Retina (tissue), 1 donor: Measurements from ENCODE around the gene STK32C.

Experiments used
- DNase-seq: peaks from one replicate; pipeline ENCODE4 v3.0.0-alpha.2; 2016

STK32C gene

GRCh38 chr10:132206806-132207535 is 100.8 kb downstream of the STK32C start:
- no peak for DNase-seq

- DNase-seq = no peak
Observed at GRCh38 chr10:132206377-132206745, 101.4 kb downstream of the STK32C start.

DNA sequence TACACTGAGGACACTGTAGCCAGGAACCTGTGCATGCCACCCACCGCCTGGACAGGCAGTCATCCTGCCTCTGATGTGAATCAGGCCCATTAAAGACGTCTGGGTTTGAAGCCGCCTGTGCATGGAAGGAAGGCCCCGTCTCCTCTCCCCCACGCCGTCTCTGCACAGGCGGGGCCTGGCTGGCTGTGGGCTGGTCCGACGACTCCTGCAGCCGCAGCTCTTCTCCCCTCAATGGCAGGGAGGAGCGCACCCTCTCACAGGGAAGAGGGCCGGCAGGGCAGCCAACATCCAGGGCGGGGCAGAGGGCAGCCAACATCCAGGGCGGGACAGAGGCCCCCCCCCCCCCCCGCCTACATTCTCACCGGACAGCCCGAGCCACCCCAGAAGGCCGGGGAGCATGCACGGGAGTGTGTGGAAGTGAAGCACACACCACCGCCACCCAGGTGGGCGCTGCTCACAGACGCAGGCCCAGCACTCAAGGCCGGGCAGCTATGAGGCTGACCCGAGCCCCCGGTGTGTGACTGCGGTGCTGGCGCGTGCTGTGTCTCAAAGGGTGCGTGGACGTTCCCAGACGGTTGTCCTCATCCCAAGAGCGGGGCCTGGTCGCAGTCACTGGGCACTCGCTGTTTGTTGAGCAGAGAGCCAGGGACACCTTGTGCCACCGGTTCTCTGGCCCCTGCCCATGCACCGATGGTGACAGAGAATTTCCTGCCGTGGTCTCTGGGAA is 101.9 kb downstream of the STK32C start:
- DNase-seq = no peak

DNA sequence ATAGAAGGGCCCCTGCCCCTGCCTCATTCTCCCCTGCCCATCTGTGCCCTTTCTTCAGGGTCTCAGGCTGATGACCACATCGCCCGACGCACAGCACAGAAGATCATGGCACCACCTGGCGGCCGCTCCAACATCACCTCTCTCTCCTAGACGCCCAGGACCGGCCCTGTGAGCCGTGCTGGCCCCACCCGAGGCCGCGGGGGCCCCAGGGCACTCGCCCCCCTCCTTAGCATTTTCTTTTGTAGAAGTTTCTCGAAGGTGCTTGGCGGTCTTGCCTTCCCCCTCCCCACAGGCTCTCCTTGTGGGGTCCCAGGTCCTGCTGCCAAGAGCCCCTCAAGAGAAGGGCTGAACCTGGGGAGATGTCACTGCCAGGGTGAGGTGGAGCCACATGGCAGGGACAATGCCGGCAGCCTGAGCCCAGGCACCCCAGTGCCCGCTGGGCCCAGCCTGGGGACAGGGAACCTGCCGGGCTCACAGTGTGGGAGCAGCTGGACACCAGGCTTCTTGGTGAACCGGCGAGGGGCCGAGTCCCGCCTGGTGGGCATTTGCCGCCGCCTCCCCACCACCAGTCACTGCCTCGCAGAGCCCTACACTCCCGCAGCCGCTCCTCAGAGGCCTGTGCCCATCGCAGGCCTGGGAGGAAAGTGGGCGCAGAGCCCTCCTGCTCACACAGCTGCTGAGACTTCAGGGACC is 102.8 kb downstream of the STK32C start:
- no peak for DNase-seq

- no peak for DNase-seq
Observed at GRCh38 chr10:132204078-132204780, 103.5 kb downstream of the STK32C start.

- DNase-seq = no peak
Observed at GRCh38 chr10:132203256-132204077, 104.3 kb downstream of the STK32C start.

GRCh38 chr10:132202070-132202970 is 105.4 kb downstream of the STK32C start:
- DNase-seq = no peak

DNA sequence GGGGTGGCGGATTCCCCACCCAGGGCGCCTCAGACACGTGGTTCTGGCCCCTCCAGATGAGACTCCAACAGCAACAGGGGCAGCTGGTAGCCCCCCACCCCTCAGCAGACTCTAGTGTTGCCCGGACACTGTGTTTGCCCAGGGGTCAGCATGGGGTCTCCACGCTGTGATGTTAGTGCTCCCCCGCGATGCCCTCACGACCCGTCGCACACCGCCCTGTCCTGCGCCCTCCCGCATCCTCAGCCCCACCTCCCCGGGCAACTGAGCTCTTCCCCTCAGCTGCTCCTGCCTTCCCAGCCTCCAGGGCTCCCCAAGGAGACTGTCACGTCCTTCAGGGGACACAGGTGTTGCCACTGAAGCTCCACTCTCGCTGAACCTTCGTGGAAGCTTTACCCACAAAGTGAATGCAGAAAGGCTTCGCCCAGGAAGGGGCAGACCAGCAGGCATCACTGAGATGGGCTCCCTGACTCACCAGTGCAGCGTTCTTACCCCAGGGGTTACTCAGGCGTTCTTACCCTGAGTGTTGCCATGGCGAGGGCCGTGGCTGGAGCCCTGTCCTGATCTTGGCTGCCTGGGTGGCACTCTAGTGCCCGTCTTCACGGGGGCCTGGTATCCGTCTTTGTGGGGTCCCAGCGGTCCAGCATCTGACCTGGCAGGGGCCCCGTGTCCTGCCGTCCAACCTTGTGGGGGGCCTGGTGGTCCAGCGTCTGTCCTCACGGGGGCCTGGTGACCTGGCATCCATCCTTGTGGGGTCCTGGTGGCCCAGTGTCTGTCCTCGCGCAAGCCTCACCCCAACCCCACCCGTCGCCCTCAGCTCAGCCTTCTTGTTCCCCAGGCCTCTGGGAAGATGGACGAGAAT is 106.4 kb downstream of the STK32C start:
- DNase-seq = no peak

DNA sequence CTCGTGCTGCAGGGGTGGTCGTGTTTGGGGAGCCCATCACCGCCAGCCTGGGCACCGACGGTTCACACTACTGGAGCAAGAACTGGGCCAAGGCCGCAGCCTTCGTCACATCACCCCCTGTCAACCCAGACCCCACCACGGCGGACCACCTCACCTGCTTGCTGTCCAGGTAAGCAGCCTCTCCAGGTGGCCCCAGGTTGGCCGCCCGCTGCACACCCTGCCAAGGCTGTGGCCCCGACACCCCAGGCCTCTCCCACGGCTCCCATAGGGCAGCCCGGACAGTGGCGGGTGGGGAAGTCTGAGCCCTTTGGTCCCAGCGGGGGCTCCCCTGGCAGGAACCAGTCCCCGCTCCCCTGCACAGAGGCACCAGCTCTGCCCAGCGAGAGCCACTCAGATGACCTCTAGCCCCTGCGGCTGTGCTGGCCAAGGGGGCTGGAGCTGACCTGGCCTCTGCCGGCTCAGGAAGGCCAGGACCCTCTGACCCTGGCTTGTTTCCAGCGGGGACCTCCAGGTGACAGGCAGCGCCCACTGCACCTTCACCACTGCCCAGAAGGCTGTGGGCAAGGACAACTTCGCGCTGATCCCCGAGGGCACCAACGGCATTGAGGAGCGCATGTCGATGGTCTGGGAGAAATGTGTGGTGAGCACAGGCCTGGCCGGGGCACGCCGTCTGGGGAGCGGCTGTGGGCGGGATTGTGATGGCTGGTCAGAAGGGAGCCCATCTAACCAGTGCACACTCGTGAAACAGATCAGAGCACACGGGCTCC is 107.2 kb downstream of the STK32C start:
- no peak for DNase-seq

GRCh38 chr10:132199854-132200311 is 107.9 kb downstream of the STK32C start:
- no peak for DNase-seq

- DNase-seq = no peak
Observed at GRCh38 chr10:132199268-132199853, 108.4 kb downstream of the STK32C start.

DNA sequence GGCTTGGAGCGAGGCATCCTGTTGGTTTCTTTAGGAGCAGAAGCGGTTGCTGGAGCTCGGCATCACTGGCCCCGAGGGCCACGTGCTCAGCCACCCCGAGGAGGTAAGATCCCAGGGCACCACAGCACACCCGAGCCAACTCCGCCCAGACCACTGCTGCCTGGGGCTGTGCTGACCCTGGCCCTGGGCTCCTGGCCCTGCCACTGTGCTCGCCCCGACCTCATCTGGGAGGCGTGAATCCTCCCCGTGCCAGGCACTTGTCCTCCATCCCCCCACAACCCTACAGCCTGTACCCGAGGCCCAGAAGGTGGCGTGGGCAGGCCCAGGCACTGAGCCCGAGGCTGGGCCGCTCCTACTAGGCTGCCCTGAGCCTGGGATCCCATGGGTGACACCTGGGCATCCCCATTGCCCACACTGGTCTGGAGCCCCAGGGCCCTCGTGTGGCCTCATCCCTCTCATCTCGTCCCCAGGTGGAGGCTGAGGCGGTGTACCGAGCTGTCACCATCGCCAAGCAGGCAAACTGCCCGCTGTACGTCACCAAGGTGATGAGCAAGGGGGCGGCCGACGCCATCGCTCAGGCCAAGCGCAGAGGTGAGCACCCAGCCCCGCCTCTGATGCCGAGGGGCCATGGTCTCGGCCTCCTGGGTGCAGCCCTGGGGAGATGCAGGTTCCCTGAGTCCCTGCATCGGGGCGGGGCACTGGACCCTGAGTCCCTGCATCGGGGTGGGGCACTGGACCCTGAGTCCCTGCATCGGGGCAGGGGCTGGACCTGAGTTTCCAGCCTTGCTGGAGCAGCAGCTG is 109.2 kb downstream of the STK32C start:
- DNase-seq = no peak

- DNase-seq = no peak
Observed at GRCh38 chr10:132198068-132198370, 109.7 kb downstream of the STK32C start.

DNA sequence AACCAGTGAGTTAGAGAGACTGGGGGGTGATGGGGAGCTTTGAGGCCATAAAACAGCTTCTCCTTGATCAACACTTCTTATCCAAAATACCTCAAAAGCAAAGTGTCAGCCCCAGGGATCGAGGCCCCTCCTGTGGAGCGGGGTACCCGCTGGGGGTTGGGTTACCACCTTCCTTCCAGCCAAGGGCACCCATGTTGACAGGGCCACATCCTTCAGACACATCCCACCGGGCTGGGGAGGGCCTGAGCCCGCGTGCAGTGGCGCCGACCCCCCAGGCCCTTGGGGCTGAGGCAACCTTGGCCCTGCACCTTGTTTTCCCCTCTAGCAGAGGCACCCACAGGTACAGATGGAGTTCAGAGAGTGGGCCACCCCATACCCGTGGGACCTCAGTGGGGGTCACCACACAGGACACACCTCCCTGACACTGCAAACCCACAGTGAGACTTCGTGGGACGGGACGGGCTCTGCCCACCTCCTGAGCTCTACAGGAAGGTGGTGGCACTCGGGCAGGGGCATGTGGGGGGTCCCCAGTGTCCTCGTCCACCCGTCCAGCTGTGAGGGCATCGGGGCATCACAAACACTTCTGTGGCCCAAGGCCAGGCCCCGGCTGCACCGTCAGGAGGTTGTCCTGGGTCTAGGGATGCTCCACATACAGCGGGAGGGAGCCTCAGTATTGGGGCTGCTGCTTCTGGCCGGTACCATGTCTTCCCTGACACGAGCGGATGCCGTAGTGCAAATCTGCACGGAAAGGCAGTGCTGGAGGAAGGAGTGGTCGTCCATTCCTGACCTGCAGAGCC is 110.3 kb downstream of the STK32C start:
- DNase-seq = no peak

- no peak for DNase-seq
Observed at GRCh38 chr10:132196178-132197113, 111.3 kb downstream of the STK32C start.
